CD1c-positive myeloid dendritic cell (primary cell): ENCODE results near the gene TUBB.
"Not testable (repeated sequence)": the region's sequence is repeated elsewhere in the genome, so short reads cannot be mapped to it uniquely, and the experiment has no call there.

ENCODE experiments used
- DNase-seq: peaks from one replicate; pipeline ENCODE4 v3.0.0-alpha.2; 2016; ENCODE audit errors: extremely low spot score

The TUBB gene

DNA sequence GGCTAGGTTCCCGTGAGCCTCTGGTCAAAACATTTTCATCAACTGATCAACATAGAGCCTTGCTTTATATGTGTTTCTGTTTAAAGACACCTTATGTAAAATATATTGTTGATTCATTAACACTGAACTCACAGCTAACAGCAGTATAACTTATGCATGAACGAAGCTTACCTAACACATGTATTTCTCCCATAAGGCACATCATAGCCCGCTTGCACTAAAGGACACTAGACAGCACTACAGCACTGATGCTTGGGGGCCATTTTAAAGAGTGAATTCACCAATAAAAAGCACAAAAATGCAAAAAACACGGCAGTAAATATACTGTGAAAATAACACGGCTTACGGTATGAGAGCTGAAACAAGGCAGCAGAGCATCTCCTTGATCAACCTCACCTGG, 18.4 kb downstream of the TUBB start:
- DNase-seq: no peak

DNA sequence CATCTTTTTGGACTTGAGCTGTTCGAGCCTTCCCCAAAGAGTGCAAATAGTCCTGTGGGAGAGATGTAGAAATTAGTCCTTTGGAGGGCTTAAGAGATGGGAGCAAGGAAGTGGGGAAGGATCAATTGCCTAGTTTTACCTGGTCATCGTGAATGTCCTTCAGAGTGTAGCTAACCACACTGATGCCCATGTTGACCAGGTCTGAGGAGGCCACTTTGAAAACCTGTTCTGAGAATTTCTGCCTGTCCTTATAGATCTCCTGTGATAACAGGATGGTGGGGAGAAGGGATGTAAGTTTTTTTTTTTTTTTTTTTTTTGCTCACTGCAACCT, 20.4 kb downstream of the TUBB start:
- DNase-seq: no peak

DNA sequence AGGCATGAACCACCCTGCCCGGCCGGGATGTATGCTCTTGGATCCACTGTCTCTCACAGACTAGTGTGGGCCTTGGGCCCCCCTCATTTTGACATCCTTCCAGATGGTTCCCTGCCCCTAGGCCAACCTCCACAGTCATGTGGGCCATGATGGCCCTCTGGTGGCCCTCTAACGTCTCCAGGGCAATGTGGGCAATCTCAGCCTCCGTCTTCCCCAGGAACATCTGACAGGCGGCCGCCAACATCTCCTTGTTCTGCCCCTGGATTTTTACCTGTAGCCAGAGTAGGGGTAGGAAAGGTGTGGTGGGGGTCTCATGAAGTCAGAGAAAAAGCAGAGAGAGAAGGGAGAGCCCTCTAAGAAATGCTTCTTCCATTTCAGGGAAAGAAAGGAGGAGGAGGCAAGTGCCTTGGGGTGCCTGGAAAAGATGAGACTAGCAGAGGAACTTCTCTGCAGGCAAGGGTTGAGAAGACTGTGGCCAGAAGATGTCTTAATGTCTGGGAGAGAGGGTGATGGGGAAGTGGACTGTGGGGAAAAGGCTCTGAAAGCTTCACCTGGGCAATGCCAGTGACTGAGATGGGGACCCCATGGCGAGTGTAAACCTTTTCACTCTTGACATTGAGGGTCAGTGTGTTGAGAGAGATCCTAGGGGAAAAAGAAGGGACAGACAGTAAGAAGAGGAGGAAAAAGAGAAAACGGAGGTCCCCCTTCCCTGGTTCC, 21.1 kb downstream of the TUBB start:
- DNase-seq: peak; percentile 35

DNA sequence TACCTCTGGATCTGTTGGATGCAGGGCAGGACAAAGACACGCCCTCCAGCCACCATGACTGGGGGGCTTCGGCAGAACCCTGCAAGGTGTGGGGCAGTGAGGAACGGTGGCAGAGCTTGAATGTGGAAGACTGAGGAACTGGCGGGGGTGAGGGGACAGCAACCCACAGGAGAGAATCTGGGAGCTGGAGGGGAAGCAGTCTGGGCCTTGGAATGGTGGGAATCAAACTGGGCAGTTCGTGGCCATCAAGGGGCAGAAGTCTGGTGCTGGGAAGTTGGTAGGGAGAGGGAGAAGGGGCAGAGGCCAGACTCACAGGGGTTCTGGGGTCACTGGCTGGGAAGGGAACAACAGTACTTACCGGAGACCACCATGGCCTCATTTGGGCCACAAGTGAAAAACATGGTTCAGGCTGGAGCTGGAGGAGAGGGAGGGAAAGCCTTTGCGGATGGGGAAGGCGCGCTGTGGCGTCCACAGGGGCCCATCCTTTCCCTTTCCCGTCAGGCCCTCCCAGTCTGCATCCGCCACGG, 21.7 kb downstream of the TUBB start:
- DNase-seq: no peak

DNA sequence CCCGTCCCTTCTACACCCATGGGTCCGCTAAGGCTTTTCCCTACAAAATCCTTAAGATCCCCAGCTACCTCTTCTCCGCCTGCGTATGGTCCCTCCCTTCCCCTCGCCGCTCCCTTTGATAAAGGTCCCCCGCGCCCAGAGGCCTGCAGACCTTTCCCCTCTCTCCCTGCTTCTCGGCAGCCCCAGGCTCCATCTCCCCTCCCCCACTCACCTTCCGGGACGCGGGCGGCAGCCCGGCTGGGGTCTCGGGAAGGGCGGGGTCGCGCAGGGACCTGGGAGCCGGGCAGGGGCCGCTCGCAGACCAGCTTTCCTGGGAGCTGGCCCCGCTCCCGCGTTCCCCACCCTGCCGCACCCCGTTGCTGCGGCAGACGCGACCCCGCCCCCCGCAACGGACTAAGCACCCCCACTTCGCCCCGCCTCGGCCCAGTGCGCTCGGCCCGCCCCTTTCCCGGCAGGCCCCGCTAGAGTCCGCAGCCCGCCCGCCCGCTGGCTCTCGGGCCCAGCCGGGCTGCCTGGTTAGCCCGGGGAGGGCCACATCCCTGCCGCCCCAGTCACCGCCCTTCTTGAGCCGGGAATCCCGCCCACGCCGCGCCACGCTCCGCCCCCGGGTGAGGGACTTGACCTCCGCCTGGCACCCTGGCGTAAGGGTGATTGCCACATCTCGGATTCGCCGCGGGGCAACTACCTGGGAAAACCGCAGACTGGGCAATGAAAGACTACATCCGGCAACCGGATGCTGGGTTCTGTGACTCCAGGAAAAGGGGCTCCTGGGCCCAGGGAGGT, 22.4 kb downstream of the TUBB start, which contains the start of gene FLOT1:
Gene FLOT1 (minus strand): TSS at position 372 of the 783 bp plus-strand sequence. CDS start 498 bp downstream, outside the sequence.
- DNase-seq: peak; percentile 96

DNA sequence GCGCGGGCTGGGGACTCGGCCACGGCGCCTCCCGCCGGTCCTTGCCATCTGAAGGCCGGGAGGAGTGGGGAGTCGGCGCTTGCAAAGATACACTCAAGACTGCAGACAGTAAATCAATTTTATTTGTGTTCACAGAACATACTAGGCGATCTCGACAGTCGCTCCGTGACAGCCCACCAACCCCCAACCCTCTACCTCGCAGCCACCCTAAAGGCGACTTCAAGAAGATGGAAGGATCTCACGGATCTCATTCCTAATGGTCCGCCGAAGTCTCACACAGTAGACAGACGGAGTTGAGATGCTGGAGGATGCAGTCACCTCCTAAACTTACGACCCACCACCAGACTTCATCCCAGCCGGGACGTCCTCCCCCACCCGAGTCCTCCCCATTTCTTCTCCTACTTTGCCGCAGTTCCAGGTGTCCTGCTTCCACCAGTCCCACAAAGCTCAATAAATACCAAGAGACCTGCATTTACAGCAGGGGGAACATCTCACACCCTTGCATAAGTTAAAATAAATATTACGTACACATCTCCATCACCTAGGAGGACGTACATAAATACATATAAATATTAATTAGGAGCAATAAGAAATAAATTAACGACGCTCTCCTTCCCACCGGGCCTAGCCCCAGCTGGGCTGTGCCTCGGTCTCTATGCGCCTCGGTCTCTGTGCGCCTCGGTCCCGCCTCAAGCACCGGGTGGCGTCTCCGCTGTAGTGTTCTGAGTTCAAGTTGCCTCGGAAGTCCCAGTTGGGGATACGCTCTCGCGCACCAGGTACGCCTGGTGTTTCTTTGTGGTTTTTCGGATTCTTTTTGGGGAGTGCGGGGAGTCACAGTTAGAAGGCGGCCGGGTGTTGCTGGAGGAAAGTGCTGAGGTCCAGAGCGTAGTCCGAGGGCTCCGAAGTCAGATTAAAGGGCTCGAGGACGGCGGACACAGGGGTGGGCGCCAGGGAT, 23.2 kb downstream of the TUBB start:
- peak; percentile 28 for DNase-seq

DNA sequence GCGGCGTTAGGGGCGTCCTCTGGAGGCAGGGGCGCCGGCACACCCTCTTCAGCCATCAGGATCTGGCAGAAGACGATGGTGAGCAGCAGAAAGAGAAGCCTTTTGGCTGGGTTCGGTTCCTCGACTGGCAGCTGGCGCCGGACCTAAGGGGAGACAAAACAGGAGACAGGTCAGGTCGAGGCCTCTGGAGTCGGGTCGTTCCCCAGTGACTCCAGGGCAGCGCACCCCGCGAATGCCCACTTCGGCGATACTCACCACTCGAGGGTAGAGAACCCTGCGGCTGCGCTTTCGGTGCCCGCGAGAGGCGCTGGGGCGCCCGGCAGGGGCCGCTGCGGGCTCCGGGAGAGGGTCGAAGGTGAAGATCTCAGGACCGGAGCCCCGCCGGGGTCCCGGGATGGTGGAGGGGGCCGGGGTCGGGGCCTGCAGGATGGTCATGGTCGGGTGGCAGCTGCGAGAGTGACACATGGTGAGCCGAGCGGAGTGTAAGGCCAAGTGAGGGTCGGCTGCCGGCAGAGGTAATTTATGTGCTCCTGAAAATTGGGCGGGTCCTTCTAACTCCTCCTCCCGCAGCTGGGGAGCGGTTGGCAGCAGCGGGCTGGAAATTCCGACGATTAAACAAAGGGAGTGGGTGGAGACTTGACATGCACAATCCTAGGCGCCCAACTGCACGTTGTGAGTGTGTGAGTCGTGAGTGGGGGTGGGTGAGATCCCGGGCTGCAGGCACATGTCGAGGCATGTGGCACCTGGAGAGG, 24.1 kb downstream of the TUBB start, which contains the start of gene IER3:
Gene IER3 (minus strand): TSS at position 494 of the 752 bp plus-strand sequence. CDS start 29 bp downstream, at position 465.
- DNase-seq: peak; percentile 91

DNA sequence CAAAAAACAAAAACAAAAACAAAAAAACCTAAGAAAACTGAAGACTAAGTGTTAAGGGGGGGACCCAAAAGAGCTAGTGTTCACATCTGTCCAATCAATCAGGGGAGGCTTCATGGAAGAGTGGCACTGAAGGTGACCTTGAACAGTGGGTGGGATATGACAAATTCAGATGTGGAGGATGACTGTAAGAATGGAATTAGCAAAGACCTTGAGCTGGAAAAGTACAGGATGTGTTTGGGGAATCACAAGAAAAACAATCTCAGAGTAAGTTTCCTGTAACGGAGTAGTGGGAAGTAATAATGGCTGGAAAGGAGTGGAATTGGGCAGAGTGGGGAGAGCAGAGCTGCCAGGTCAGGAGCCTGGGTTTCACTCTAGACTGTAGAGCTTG, 27.1 kb downstream of the TUBB start:
- DNase-seq: no peak

DNA sequence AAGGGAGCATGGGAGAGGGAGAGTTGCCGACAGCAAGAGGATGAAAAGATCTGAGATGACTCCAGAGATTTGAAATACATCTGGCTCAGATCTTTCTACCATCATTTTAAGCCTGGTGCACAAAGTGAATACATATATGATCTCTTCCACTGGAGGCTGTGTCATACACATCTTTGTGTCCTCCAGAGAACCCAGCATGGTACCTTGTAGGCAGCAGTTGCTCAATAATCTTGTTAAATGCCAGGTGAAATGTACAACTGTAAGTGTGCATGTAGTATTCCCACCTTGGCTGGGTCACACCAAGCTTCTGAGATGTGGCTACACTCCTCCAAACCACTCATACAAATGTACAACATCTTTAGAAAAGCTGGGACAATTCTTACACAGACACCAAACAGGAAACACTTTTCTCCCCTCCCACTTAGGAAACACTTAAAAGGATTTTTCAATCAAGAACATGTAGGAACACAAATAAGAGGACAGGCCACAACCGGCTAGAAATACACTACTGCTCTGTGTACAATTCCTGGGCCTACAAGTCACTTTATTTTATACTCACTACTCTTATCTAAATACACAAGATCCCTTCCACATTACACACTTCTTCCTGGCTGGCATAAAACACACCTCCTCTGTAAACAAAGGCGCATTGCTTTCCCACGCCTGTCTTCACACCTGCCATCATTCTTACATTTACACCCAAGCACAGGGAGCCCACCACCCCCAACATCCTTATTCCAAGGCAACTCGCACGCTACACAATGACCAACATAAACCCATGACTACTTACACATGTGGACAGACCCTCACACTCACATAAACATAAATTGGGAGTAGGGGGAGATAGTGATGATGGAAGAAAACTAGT, 28.0 kb downstream of the TUBB start:
- no peak for DNase-seq

DNA sequence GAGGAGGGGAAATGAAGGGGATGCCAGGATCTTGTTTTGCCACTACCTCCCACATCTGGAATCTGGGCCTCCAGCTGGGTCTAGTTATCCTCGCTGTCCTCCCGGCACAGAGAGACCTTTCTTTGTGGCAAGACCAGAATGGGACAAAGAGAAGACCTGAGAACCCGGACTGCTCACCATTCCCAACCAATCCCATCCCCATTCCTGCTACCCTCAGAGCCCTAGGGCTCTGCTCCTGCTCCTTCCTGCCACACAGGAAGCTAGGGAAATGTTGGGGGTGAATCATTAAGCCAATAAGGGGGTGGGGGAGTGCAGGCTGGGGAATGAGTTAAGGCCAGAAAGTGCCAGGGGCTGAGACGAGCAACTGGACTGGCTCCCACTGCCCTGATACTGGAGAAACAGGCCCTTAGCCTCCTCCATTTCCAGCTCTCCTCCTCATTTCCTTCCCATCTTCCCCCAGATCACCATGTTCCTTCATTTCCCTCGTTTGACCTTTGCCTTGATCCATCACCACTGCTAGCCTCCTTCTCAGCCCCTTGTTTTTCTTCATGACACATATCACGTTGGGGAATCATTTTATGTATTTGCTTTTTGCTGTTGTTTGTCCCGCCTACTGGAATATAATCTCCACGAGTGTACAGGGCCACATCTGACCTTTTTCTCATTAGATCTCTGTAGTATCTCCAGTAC, 28.8 kb downstream of the TUBB start:
- no peak for DNase-seq

DNA sequence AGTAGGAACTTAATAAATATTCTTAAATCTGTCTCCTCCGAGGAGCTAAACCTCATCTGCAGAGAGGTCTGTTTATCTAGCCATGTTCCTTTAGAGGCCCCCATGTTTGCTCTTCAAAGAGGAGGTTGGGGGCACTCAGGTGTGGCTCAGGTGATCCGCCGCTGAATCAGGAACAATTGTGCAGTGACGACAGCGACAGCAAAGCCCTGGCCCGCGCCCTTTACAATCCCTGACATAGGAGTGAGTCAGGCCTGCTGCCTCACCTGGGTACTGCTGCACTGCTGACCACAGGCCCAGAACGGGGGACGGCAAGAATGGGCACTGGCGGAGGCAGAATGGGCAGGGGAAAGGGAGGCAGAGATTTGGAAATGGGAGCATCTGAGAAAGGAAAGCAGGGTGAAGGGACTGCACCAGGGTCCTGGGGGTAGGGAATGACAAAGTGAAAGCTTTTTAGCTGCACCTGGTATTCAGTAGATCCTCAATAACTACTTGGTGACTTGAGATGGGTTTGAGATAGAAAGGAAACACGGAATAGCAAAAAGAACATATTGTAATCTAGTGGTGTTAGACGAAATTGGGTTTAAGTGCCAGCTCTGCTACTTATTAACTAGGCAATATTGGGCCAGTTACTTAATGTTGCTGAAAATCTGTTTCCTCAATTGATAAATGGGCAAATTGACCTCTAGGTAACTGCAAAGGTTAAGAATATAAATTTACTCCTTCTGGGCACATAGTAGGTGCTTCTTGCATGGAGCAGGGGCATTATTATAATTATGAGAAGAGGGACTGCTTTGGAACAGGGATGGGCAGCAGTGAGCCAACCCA, 29.6 kb downstream of the TUBB start:
- no peak for DNase-seq

DNA sequence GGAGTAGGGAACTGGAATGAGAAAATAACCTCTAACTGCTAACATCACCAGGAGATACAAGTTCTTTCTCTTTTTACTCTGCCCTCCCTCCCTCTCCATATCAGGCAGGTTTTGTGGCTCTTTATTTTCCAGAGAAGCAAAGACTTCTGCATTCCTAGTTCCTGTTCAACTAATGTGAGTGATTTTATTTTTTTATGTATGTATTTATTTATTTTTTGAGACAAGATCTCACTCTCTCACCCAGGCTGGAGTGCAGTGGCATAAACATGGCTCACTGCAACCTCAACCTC, 30.2 kb downstream of the TUBB start:
- peak; percentile 58 for DNase-seq

DNA sequence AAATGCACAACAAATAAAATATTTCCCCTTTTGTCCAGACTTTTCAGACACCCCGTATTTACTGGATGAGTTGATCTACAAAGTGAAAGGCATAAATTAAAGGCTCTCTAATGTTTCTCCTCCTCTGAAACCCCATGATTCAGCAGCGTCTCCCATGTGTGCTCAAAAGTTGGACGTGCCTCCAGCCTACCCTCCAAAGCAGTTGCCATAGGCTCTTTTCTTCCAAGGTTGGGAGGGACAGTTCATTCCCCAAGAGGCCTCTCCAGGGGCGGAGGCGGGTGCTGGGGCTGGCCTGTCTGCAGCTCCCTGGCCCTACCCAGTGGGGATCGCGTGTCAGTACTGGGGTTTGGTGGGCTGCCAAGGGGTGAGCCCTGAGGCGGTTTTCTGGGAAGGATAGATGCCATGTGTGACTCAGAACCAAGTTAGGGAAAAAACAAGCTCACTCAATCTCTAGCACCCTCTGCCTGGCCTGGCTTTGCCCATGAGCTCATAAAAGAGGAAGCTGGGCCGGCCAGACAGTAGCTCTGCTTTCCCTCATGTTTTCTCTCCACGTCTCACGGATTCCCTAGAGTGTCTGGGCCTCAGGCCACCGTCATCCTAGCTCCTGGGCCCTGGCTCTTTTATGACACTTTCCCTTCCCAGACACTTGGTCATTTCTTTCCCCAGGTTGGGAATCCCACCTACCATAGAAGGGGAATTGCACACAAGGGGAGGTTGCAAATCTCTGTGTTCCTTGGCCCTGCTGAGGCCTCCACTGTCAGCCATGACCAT, 32.2 kb downstream of the TUBB start:
- DNase-seq: peak; percentile 89

DNA sequence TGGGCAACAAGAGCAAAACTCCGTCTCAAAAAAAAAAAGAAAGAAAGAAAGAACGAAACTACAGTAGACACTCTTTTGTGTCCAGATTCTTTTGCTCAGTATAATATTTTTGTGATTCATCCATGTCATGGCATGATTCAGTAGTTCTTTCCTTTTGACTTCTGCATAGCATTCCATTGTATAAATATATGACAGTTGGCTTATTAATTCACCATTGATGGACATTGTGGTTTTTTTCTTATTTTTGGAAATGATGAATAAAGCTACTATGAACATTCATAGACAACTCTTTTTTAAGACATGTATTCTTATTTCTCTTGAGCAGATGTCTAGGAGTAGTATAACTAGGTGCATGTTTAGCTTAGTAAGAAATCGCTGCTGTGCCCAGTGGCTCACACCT, 34.5 kb downstream of the TUBB start:
- DNase-seq: no peak

DNA sequence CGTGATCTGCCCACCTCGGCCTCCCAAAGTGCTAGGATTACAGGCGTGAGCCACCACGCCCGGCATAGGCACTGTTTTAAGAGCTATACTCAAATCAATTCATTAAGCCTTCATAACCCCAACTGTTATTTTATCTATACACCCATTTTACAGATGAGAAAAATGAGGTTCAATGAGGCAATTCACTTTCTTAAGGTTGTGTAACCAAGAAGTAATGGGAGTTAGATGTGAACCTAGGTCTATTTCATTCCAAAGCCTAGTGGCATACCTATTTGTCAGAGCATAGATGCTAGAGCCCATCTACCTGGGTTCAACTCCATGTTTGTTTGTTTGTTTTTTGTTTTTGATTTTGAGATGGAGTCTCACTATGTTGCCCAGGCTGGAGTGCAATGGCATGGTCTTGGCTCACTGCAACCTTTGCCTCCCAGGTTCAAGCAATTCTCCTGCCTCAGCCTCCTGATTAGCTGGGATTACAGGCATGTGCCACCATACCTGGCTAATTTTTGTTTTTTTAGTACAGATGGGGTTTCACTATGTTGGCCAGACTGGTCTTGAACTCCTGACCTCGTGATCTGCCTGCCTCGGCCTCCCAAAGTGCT, 36.4 kb downstream of the TUBB start:
- not testable (repeated sequence) for DNase-seq

DNA sequence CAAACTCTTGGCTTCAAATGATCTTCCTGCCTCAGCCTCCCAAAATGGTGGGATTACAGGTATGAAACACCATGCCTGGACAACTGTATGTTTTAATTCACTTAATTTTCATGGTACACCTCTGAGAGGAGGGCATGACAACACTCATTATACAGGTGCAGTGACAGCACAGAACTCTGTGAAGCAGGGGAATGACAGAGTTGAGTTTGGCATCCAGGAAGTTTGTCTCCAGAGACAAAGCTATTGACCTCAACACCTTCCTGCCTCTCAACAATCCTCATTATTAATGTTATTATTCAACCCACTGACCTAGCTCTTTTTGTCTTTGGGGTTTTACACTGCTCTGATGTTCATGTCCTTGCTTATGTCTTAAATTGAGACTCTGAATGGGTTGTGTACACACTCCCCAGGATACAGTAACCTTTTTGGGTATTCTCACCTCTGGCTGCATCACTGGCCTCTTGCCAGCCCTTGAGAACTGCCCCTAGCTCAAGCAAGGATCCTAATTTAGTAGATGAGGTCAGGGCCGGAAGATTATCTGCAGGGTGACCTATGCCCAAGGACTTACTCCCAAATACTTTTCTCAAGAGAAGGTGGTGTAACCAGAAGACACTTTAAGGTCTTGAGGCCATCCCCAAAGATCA, 37.2 kb downstream of the TUBB start:
- DNase-seq: no peak

DNA sequence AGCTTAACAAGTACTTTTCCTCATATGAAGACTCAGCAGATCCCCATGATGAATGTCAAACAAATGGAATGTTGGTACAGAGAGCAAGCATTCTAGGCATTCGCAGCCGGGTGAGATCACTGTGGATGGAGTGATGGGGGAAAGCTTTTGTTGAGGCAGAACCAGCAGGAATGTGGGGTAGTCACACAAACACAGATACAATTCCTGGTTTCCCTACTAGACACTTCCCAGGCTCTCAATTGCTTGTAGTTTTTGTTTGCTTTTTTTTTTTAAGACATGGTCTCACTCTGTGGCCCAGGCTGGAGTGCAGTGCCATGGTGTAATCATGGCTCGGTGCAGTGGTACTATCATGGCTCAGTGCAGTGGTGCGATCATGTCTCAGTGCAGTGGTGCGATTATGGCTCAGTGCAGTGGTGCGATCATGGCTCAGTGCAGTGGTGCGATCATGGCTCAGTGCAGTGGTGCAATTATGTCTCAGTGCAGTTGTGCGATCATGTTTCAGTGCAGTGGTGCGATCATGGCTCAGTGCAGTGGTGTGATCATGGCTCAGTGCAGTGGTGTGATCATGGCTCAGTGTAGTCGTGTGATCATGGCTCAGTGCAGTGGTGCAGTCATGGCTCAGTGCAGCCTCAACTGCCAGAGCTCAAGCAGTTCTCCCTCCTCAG, 39.6 kb downstream of the TUBB start:
- no peak for DNase-seq
